Parathyroid adenoma (tissue), 2 donors: ENCODE measurements around the gene EWSR1.

ENCODE experiments used
- H2AFZ ChIP-seq: fragments of 300-600 bp; sonication (generic); one replicate; pipeline ENCODE4 v1.7.0; 2017; ENCODE audit warnings: antibody characterized with exemption, mild to moderate bottlenecking
- H3K27ac ChIP-seq: fragments of 300-600 bp; sonication (generic); one replicate; pipeline ENCODE4 v1.7.0; 2017
- H3K27me3 ChIP-seq: fragments of 300-600 bp; sonication (generic); one replicate; pipeline ENCODE4 v1.7.0; 2017; ENCODE audit warnings: low read length; ENCODE audit not compliant: control insufficient read depth, insufficient read depth
- H3K36me3 ChIP-seq: fragments of 300-600 bp; sonication (generic); one replicate; pipeline ENCODE4 v1.7.0; 2017; ENCODE audit warnings: low read length; ENCODE audit not compliant: control insufficient read depth, insufficient read depth
- H3K4me1 ChIP-seq: fragments of 300-600 bp; sonication (generic); one replicate; pipeline ENCODE4 v1.7.0; 2017; ENCODE audit warnings: control low read depth
- H3K4me2 ChIP-seq: fragments of 300-600 bp; sonication (generic); one replicate; pipeline ENCODE4 v1.7.0; 2017; ENCODE audit warnings: low read length
- H3K4me3 ChIP-seq: fragments of 300-600 bp; sonication (generic); one replicate; pipeline ENCODE4 v1.7.0; 2017; ENCODE audit warnings: low read depth, low read length
- H3K79me2 ChIP-seq: fragments of 300-600 bp; sonication (generic); one replicate; pipeline ENCODE4 v1.7.0; 2017; ENCODE audit warnings: control low read depth
- H3K9ac ChIP-seq: fragments of 300-600 bp; sonication (generic); one replicate; pipeline ENCODE4 v1.7.0; 2017; ENCODE audit warnings: mild to moderate bottlenecking
- H3K9me3 ChIP-seq: fragments of 300-600 bp; sonication (generic); one replicate; pipeline ENCODE4 v1.7.0; 2017; ENCODE audit warnings: low read length; ENCODE audit not compliant: control insufficient read depth
- CTCF ChIP-seq: fragments of 300-600 bp; sonication (generic); IDR thresholded peaks from one replicate; pipeline ENCODE4 v1.7.0; 2017; ENCODE audit warnings: antibody characterized with exemption, mild to moderate bottlenecking
- donor health status: primary hyperparathyroidism.

EWSR1 gene

GRCh38 chr22:29331213-29331612, 63.1 kb downstream of the EWSR1 start:
- Histone ChIP-seq H3K27ac (no peak overlapping the region), H3K4me3 (no peak overlapping the region), H3K79me2 (no peaks in the 10 kb centered on the region), H3K36me3 (no peaks in the 10 kb centered on the region), H3K9ac (no peak overlapping the region), H2AFZ (no peak overlapping the region), H3K4me1 (no peaks in the 10 kb centered on the region), H3K9me3 (no peaks in the 10 kb centered on the region), H3K4me2 (no peak overlapping the region), H3K27me3 (no peaks in the 10 kb centered on the region)
- no peak for TF ChIP-seq CTCF

GRCh38 chr22:29331658-29332300, 63.7 kb downstream of the EWSR1 start:
- no peak for TF ChIP-seq CTCF
- Histone ChIP-seq H3K4me2 (no peak overlapping the region), H3K36me3 (no peaks in the 10 kb centered on the region), H2AFZ (no peak overlapping the region), H3K79me2 (no peaks in the 10 kb centered on the region), H3K9me3 (no peaks in the 10 kb centered on the region), H3K27ac (no peak overlapping the region), H3K27me3 (no peaks in the 10 kb centered on the region), H3K9ac (no peak overlapping the region), H3K4me1 (no peaks in the 10 kb centered on the region), H3K4me3 (no peak overlapping the region)

GRCh38 chr22:29332886-29333496, 64.9 kb downstream of the EWSR1 start:
- H3K4me1 ChIP-seq, result no peaks in the 10 kb centered on the region
- no peak overlapping the region for H3K4me2 ChIP-seq
- H3K4me3 ChIP-seq, result no peak overlapping the region
- no peaks in the 10 kb centered on the region for H3K9me3 ChIP-seq
- no peak overlapping the region for H3K27ac ChIP-seq
- no peaks in the 10 kb centered on the region for H3K79me2 ChIP-seq
- no peak overlapping the region for H2AFZ ChIP-seq
- TF ChIP-seq CTCF, result no peak
- H3K9ac ChIP-seq, result no peak overlapping the region
- H3K27me3 ChIP-seq, result no peaks in the 10 kb centered on the region
- no peaks in the 10 kb centered on the region for H3K36me3 ChIP-seq

- Histone ChIP-seq H3K36me3 (no peaks in the 10 kb centered on the region), H3K9me3 (no peaks in the 10 kb centered on the region), H3K79me2 (no peaks in the 10 kb centered on the region), H3K4me2 (no peak overlapping the region), H3K4me3 (no peak overlapping the region), H3K4me1 (no peaks in the 10 kb centered on the region), H3K27ac (no peak overlapping the region), H2AFZ (no peak overlapping the region), H3K27me3 (no peaks in the 10 kb centered on the region), H3K9ac (no peak overlapping the region)
- no peak for TF ChIP-seq CTCF
Observed at GRCh38 chr22:29334148-29334547, 66.1 kb downstream of the EWSR1 start.
